HUES48 (cell line): Measurements from ENCODE around the gene ZFP91.

Source experiments
- H3K27ac ChIP-seq: one replicate; pipeline ENCODE4 v1.7.0; 2013; ENCODE audit warnings: low read depth, low read length, inconsistent platforms
- H3K27me3 ChIP-seq: 2 replicates; pipeline ENCODE4 v1.6.1; 2013; ENCODE audit warnings: mild to moderate bottlenecking, low read length; ENCODE audit not compliant: control insufficient read depth, insufficient read depth
- H3K36me3 ChIP-seq: 2 replicates; pipeline ENCODE4 v1.6.1; 2013; ENCODE audit warnings: low read length; ENCODE audit not compliant: control insufficient read depth, insufficient read depth
- H3K4me1 ChIP-seq: 2 replicates; pipeline ENCODE4 v1.6.1; 2013; ENCODE audit warnings: mild to moderate bottlenecking, low read length; ENCODE audit not compliant: control insufficient read depth, insufficient read depth
- H3K4me3 ChIP-seq: 2 replicates; pipeline ENCODE4 v1.5.1; 2013; ENCODE audit warnings: mild to moderate bottlenecking, low read depth, low read length
- H3K9ac ChIP-seq: 2 replicates; pipeline ENCODE4 v1.6.1; 2013; ENCODE audit warnings: mild to moderate bottlenecking, low read depth, low read length, moderate library complexity
- H3K9me3 ChIP-seq: 2 replicates; pipeline ENCODE4 v1.6.1; 2013; ENCODE audit warnings: low read length; ENCODE audit not compliant: control insufficient read depth, insufficient read depth

The ZFP91 gene, protein sequence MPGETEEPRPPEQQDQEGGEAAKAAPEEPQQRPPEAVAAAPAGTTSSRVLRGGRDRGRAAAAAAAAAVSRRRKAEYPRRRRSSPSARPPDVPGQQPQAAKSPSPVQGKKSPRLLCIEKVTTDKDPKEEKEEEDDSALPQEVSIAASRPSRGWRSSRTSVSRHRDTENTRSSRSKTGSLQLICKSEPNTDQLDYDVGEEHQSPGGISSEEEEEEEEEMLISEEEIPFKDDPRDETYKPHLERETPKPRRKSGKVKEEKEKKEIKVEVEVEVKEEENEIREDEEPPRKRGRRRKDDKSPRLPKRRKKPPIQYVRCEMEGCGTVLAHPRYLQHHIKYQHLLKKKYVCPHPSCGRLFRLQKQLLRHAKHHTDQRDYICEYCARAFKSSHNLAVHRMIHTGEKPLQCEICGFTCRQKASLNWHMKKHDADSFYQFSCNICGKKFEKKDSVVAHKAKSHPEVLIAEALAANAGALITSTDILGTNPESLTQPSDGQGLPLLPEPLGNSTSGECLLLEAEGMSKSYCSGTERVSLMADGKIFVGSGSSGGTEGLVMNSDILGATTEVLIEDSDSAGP

DNA sequence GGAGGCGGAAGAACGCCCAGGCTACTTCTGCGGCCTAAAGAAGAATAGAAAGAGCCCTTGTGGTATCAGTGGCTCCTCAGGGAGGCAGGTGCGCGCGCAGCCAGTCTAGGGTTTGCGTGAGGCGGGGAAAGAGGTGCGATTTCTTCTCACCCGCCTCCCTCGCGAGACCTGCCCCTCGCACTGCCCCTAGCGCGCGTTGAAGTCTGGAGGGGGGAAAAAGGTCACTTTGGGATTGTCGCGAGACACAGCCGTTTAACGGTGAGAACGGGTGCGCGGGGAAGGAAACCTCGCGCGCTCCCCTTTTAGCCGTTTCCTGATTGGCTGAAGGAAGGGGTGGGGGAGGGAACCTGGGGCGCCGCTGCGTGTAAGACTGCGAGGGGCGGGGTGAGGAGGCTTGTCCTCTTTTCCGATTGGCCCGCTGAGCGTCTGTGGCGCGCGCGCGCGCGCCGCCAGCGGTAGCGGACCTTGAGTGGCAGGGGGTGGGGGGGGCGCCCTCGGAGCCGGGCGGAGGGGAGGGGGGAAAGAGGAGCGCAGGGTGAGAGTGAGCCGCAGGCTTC lies at the start of gene ZFP91:
ZFP91 (plus strand) TSS at position 429 of the 557 bp plus-strand sequence. CDS start 219 bp downstream, outside the sequence.
- H3K36me3 ChIP-seq, result 0 out of 2 replicates have a peak, but pooled peaks cover 7% of the 10 kb centered on the region
- H3K27me3 ChIP-seq, result no peaks in the 10 kb centered on the region
- peak within 1 kb of the TSS; percentile 99 for H3K27ac ChIP-seq
- H3K9me3 ChIP-seq, result no peaks in the 10 kb centered on the region
- H3K9ac ChIP-seq, result peak within 1 kb of the TSS; percentile 99
- H3K4me1 ChIP-seq, result 0 out of 2 replicates have a peak, but pooled peaks cover 12% of the 10 kb centered on the region
- H3K4me3 ChIP-seq, result peak within 1 kb of the TSS; percentile 95

DNA sequence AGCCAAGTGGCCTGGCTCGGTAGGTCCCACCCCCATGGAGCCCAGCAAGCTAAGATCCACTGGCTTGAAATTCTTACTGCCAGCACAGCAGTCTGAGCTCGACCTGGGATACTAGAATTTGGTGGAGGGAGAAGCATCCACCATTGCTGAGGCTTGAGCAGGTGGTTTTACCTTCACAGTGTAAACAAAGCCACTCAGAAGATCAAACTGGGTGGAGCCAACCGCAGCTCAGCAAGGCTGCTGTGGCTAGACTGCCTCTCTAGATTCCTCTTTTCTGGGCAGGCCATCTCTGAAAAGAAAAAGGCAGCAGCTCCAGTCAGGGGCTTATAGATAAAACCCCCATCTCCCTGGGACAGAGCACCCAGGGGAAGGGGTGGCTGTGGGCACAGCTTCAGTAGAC lies 48.6 kb upstream of the ZFP91 start:
- Histone ChIP-seq H3K9ac (no peak overlapping the region), H3K4me3 (no peak overlapping the region), H3K27me3 (no peaks in the 10 kb centered on the region), H3K27ac (no peak overlapping the region), H3K9me3 (no peaks in the 10 kb centered on the region; the same call in 1 of the 2 replicates), H3K4me1 (no peaks in the 10 kb centered on the region), H3K36me3 (no peaks in the 10 kb centered on the region)

DNA sequence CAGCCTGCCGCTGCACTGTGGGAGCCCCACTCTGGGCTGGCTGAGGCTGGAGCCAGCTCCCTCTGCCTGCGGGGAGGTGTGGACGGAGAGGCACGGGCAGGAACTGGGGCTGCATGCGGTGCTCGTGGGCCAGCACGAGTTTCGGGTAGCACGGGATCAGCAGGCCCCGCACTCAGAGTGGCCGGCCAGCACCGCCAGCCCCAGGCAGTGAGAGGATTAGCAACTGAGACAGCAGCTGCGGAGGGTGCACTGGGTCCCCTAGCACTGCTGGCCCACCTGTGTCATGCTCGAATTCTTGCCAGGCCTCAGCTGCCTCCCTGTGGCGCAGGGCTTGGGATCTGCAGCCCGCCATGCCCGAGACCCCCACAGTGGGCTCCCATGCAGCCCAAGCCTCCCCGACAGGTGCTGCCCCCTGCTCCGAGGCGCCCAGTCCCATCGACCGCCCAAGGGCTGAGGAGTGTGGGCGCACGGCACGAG lies 47.0 kb upstream of the ZFP91 start:
- Histone ChIP-seq H3K9ac (no peak overlapping the region), H3K4me1 (no peaks in the 10 kb centered on the region), H3K27ac (no peak overlapping the region), H3K36me3 (no peaks in the 10 kb centered on the region), H3K4me3 (no peak overlapping the region), H3K9me3 (no peaks in the 10 kb centered on the region; the same call in 1 of the 2 replicates), H3K27me3 (no peaks in the 10 kb centered on the region)

DNA sequence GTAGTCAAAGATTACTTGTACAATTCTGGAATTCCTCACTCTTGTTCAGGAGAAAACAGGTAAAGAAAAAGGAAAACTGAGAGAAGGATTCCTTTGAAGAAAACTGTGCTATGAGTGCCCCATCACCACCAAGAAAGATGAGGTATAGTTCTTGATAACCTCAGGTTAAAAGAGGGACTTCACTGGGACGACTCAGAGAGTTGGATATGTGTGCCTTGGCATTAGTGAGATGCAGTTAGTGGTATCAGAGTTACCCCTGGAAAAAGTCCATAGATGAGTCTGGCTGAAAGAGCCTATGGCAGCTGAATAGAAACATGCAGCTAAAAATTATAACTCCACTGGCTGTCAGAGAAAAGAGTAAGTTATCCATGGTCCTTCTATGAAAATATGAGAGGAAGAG lies 32.0 kb upstream of the ZFP91 start:
- H3K4me3 ChIP-seq, result no peak overlapping the region
- no peaks in the 10 kb centered on the region for H3K9me3 ChIP-seq
- no peaks in the 10 kb centered on the region for H3K4me1 ChIP-seq
- no peak overlapping the region for H3K27ac ChIP-seq
- H3K36me3 ChIP-seq, result no peaks in the 10 kb centered on the region; the same call in 1 of the 2 replicates
- H3K9ac ChIP-seq, result no peak overlapping the region
- H3K27me3 ChIP-seq, result no peaks in the 10 kb centered on the region

DNA sequence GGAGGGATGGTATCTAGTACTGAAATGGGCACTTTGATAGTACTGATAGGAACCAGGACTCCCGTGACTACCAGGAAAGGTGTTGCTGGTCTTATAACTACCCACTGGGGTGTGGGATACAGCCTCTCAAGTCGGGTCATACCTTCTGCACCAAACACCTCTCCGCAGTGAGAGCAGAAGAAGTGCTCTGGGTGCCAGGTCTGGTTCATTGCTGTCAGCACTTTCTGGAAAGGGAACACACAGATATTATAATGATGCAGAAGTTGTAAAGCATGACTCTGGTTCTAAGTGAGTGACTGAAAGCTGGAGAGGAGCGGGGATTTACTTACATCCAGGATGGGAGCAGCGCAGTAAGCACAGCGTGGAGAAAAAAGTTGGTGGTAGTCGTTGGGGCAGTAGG lies 29.2 kb upstream of the ZFP91 start:
- H3K27ac ChIP-seq, result no peak overlapping the region
- H3K4me3 ChIP-seq, result no peak overlapping the region
- no peaks in the 10 kb centered on the region for H3K27me3 ChIP-seq
- no peaks in the 10 kb centered on the region; the same call in 1 of the 2 replicates for H3K36me3 ChIP-seq
- no peaks in the 10 kb centered on the region for H3K9me3 ChIP-seq
- no peak overlapping the region for H3K9ac ChIP-seq
- H3K4me1 ChIP-seq, result no peaks in the 10 kb centered on the region

DNA sequence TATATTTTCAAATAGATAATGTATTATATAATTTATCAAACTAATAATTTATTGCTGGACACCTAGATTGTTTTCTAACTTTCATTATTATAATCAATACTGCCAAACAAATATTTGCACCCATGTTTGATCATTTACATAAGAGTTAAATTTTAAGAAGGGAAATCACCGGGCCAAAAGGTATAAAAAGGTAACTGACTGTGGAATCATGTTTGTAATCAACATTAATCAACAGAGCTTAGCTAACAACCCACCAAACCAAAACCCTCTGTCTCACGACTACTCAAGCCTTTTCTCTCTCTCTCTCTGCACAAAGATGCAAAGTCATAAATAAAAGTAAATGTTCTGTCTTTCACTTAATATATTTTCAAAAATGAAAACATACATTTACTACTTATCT lies 18.0 kb upstream of the ZFP91 start:
- H3K9ac ChIP-seq, result no peak overlapping the region
- H3K36me3 ChIP-seq, result no peaks in the 10 kb centered on the region
- no peaks in the 10 kb centered on the region for H3K4me1 ChIP-seq
- no peaks in the 10 kb centered on the region for H3K9me3 ChIP-seq
- H3K27me3 ChIP-seq, result no peaks in the 10 kb centered on the region
- H3K4me3 ChIP-seq, result no peak overlapping the region
- H3K27ac ChIP-seq, result no peak overlapping the region

DNA sequence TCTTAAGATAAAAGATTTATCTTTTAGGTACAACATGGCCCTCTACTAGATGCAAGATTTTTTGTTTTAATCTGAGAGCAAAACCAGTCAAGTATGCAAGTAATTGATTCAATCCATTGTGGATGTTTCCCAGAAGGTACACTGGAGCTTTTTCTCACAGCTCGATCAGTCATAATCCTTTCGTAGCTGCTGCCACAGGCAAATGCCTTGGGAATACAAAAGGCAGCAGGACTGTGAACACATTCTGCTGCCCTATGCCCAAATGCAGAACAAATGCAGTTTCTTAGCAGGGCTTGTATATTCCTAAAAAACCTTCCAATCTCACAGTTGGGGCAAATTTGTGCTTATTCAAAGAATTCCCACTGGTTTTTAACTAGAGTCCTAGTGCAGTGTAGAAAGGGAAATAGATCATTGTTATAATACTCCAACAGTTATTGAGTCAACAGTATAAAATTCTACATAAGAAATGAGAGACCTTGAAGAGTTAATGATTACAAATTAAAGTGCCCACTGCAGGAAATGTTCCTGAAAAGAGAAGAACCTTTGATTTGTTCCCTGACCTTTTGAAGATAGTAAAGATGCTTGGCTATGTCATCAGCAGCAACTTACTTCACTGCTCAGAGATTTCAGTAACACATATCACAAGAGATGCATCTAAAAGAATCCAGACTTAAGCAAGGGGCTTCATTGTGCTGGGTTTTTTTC lies 17.3 kb upstream of the ZFP91 start:
- Histone ChIP-seq H3K9me3 (no peaks in the 10 kb centered on the region), H3K9ac (no peak overlapping the region), H3K4me1 (no peaks in the 10 kb centered on the region), H3K27ac (no peak overlapping the region), H3K27me3 (no peaks in the 10 kb centered on the region), H3K4me3 (no peak overlapping the region), H3K36me3 (no peaks in the 10 kb centered on the region)

DNA sequence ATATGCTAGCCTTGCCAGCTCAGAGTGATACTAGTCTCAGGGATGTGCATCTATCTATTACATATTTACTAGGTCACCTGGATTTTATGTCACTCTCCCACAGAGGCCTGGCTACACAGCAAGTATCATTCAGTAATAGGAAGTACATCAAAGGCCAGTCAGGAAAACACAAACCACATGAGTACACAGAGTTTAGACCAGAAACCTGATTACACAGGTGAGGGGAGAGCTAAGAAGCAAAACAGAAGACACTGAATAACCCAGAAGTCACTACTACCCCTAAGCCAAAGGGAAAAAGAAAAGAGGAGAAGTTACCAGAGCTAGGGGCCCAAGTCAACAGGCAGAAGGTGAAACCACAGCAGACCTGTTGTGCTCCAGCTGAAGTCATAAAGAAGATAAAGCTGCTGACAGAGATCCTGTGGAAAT lies 16.5 kb upstream of the ZFP91 start:
- Histone ChIP-seq H3K9ac (no peak overlapping the region), H3K27me3 (no peaks in the 10 kb centered on the region), H3K4me1 (no peaks in the 10 kb centered on the region), H3K9me3 (no peaks in the 10 kb centered on the region), H3K4me3 (no peak overlapping the region), H3K36me3 (no peaks in the 10 kb centered on the region), H3K27ac (no peak overlapping the region)

DNA sequence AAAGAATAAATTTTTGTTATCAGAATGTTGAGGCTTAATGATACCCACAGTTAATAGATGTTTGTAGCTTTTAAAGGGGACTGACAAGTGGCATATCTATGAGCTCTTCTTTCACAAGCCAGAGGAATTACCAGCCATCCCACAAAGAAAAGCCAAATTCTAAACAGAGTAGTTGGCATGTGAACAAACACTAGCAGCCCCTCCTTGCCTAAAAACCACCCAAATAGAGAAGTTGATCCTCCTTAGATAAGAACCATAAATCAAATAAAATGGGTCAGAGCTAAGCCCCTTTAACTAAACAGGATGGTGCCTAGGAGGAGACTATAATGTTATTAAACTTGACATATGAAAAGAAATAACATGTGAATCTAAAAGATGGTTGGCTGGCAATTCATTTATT lies 14.6 kb upstream of the ZFP91 start:
- no peaks in the 10 kb centered on the region for H3K27me3 ChIP-seq
- no peak overlapping the region for H3K27ac ChIP-seq
- H3K36me3 ChIP-seq, result no peaks in the 10 kb centered on the region
- no peak overlapping the region for H3K4me3 ChIP-seq
- no peaks in the 10 kb centered on the region for H3K4me1 ChIP-seq
- H3K9me3 ChIP-seq, result no peaks in the 10 kb centered on the region
- H3K9ac ChIP-seq, result no peak overlapping the region

DNA sequence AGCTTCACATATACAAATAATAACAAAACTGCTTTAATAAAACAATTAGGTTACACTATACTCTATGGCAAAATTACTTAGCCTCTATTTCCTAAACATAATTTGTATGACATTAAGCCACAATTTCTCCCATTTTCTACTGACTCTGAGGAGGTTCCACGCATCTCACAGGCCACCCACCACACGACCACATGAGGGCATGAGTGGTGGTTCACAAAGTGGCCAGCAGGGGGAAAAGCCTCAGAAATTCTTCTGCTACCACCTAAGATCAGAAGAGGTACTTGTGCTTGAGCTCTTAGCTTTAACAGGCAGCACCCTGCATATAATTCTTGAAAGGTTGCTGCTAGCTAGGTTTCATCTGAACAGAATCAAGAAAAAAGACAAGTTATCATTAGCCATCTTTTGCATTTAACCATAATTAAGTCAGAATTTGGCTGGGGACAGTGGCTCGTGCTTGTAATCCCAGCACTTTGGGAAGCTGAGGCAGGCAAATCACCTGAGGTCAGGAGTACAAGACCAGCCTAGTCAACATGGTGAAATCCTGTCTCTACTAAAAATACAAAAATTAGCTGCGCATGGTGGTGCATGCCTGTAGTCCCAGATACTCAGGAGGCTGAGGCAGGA lies 10.9 kb upstream of the ZFP91 start:
- Histone ChIP-seq H3K27me3 (no peaks in the 10 kb centered on the region), H3K9ac (no peak overlapping the region), H3K36me3 (no peaks in the 10 kb centered on the region), H3K9me3 (no peaks in the 10 kb centered on the region), H3K27ac (no peak overlapping the region), H3K4me3 (no peak overlapping the region), H3K4me1 (no peaks in the 10 kb centered on the region)
